Heart right ventricle (tissue), 16 donors: ENCODE data around the gene PRND. TPM values are rescaled to one million over a fixed set of nuclear protein-coding genes. Genes with fewer than 3 reads are reported as not detected.
"Not testable (repeated sequence)": the region's sequence is repeated elsewhere in the genome, so short reads cannot be mapped to it uniquely, and the experiment has no call there.

ENCODE experiments used
- ATAC-seq, 8 donors: fragments of 200-7000 bp; cut with Tn5 transposase; one replicate each; pipeline ENCODE4 v1.9.1; 2020; ENCODE audit warnings: mild to moderate bottlenecking in 8 of 8, moderate library complexity in 8 of 8, moderate number of reproducible peaks in 1 of 8
- DNase-seq, 2 donors: peaks; one replicate each; pipeline ENCODE4 v3.0.0-alpha.2; 2020
- H3K27ac ChIP-seq, 10 donors: fragments of 200-600 bp; sonication (generic) in 2 of 10; one replicate each; pipeline versions ENCODE4 v1.5.0 to v1.8.0; 2020 to 2022; ENCODE audit warnings: mild to moderate bottlenecking in 3 of 10
- H3K27me3 ChIP-seq, 7 donors: fragments of 200-600 bp; one replicate each; pipeline ENCODE4 v1.8.0; 2021 to 2022; ENCODE audit warnings: mild to moderate bottlenecking in 2 of 7
- H3K36me3 ChIP-seq, 9 donors: fragments of 200-600 bp; sonication (generic) in 1 of 9; one replicate each; pipeline versions ENCODE4 v1.5.0 to v1.8.0; 2020 to 2022; ENCODE audit warnings: mild to moderate bottlenecking in 2 of 9
- H3K4me1 ChIP-seq, 9 donors: fragments of 200-600 bp; sonication (generic) in 1 of 9; one replicate each; pipeline versions ENCODE4 v1.5.0 to v1.8.0; 2020 to 2022; ENCODE audit warnings: mild to moderate bottlenecking in 4 of 9
- H3K4me3 ChIP-seq, 10 donors: fragments of 200-600 bp; sonication (generic) in 2 of 10; one replicate each; pipeline versions ENCODE4 v1.5.0 to v1.8.0; 2020 to 2022; ENCODE audit warnings: mild to moderate bottlenecking in 7 of 10, moderate library complexity in 2 of 10
- H3K9me3 ChIP-seq, 11 donors: fragments of 200-600 bp in 10 of 11; sonication (generic) in 2 of 11; one replicate each; pipeline versions ENCODE4 v1.5.0 to v1.8.0; 2013 to 2022; ENCODE audit warnings: mild to moderate bottlenecking in 2 of 11, control low read depth in 1 of 11, moderate library complexity in 1 of 11
- WGBS, 2 donors: extraction: QIAGEN DNeasy Blood & Tissue Kit; methylation state at CpG; one replicate each; pipeline ENCODE4 v1.1.7; 2013; ENCODE audit warnings: inconsistent platforms in 1 of 2; 5-methylcytosine and 5-hydroxymethylcytosine counted together
- intact Hi-C, 10 donors: fragments of 100-400 bp; cut with DNase I; formaldehyde crosslinking; loops; one replicate each; pipeline versions ENCODE4 v1.11.1 to v1.14.2; 2022
- polyA plus RNA-seq, 2 donors: library from polyadenylated mRNA; stranded (reverse); fragments of 200-250 nt; gene quantifications; one replicate each; pipeline ENCODE4 v1.2.3, GENCODE V29; 2013
- total RNA-seq, 10 donors: library from RNA; stranded (reverse); fragmentation: NEBNext Ultra II Directional in 3 of 10; extraction: Animal tissue kit (Norgen Biotek cat#: 25700) in 3 of 10; gene quantifications; one replicate each; pipeline versions ENCODE4 v1.2.1 to v1.2.4, GENCODE V29; 2021 to 2023
- TF ChIP-seq, protein P1 (sequence below), 9 donors: fragments of 200-600 bp; sonication (generic) in 2 of 9; IDR thresholded peaks; one replicate each; pipeline versions ENCODE4 v1.5.0 to v1.8.0; 2021 to 2022; ENCODE audit warnings: antibody characterized with exemption in 9 of 9, mild to moderate bottlenecking in 5 of 9, moderate library complexity in 1 of 9
- donor health status: Arrhythmogenic right ventricular cardiomyopathy.
- donor health status: ischemic (EF 13 %, LVEDD 7.1; RV severe dilation, severe dysfunction).
- donor health status: healthy with polysubstance abuse.
- donor health status: DM: no; HTN: yes; CAD: no.
- donor health status: DM: no; HTN: no; CAD: no.
- donor health status: ischemic (EF 25% LVEDD 6.9; RV normal size, moderate dysfunction).
- donor health status: ischemic (EF 25% LVEDD 5.7; RV mildly dilated, moderate dysfunction).
- donor health status: healthy.
- donor health status: DM: yes; HTN: yes; CAD: no.
- donor health status: Ischemic cardiomyopathy.
- donor health status: ischemic (EF 35%, LVEDD 5.7; RV mildly dilated, moderate dysfunction).
- donor health status: nonischemic (EF 11% LVEDD 7.7; RV severe dilation, severe dysfunction).
- donor health status: DM: yes; HTN: yes; CAD: no.
- donor health status: PGD.
- donor health status: ischemic (EF 29% LVEDD 5.4; RV normal size, mild dysfunction).
- donor health status: nonischemic (EF 23%, LVEDD 6.1; RV moderate dilation, normal function).

Gene PRND
- total and polyA plus RNA-seq, 12 donors, result 0.06 to 0.17 (median 0.10) TPM; not detected in 8

- Histone ChIP-seq H3K9me3 (peaks cover 0 to 5% (median 0%) of the 10 kb centered on the region in 11 donors), H3K27ac (no peak overlapping the region), H3K4me1 (peaks cover 0 to 32% (median 23%) of the 10 kb centered on the region in 9 donors), H3K27me3 (no peaks in the 10 kb centered on the region), H3K36me3 (no peaks in the 10 kb centered on the region), H3K4me3 (no peak overlapping the region)
- TF ChIP-seq, protein P1, sequence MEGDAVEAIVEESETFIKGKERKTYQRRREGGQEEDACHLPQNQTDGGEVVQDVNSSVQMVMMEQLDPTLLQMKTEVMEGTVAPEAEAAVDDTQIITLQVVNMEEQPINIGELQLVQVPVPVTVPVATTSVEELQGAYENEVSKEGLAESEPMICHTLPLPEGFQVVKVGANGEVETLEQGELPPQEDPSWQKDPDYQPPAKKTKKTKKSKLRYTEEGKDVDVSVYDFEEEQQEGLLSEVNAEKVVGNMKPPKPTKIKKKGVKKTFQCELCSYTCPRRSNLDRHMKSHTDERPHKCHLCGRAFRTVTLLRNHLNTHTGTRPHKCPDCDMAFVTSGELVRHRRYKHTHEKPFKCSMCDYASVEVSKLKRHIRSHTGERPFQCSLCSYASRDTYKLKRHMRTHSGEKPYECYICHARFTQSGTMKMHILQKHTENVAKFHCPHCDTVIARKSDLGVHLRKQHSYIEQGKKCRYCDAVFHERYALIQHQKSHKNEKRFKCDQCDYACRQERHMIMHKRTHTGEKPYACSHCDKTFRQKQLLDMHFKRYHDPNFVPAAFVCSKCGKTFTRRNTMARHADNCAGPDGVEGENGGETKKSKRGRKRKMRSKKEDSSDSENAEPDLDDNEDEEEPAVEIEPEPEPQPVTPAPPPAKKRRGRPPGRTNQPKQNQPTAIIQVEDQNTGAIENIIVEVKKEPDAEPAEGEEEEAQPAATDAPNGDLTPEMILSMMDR (IDR thresholded peaks at IDR 0.05), result no peak
- no peak for DNase-seq
- no peak for ATAC-seq
- intact Hi-C loops, result loop anchor here in 3 of 10 donors (5.0 to 10.0 kb wide), 2 partner anchors 115 to 618 kb away; no protein-coding TSS in a partner anchor
- WGBS, 2 donors, result 77 to 87% methylated on average over 5 of the region's 5 CpGs
Observed at GRCh38 chr20:4722571-4722970, 862 bp downstream of the PRND start.

DNA sequence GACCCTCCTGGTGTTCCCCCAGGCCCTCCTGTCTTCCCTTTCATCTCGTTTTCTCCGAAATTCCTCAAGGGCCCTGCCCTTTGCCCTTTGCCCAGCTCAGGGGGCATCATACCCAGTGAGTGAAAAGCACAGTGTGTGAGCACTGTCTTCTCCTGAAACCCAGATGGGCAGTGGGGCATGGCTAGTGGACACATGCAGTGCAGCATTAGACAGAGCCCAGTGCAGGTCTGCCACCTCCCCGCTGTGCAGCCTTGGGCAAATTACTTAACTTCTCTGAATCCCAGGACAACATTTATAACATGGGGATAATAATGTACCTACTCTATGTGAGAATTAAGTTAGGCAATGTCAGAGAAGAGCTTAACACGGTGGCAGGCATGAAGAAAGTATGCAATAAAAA, 1.3 kb downstream of the PRND start:
- Histone ChIP-seq H3K36me3 (no peaks in the 10 kb centered on the region), H3K27ac (no peak overlapping the region), H3K9me3 (peaks cover 0 to 5% (median 0%) of the 10 kb centered on the region in 11 donors), H3K4me3 (no peak overlapping the region), H3K4me1 (peaks cover 0 to 36% (median 23%) of the 10 kb centered on the region in 9 donors), H3K27me3 (no peaks in the 10 kb centered on the region)
- TF ChIP-seq, protein P1 (IDR thresholded peaks at IDR 0.05), result no peak
- 80 to 82% methylated on average over 4 of the region's 4 CpGs for WGBS, 2 donors
- no peak for ATAC-seq
- DNase-seq, result no peak
- intact Hi-C loops, result loop anchor here in 3 of 10 donors (5.0 to 10.0 kb wide), 2 partner anchors 116 to 618 kb away; no protein-coding TSS in a partner anchor

DNA sequence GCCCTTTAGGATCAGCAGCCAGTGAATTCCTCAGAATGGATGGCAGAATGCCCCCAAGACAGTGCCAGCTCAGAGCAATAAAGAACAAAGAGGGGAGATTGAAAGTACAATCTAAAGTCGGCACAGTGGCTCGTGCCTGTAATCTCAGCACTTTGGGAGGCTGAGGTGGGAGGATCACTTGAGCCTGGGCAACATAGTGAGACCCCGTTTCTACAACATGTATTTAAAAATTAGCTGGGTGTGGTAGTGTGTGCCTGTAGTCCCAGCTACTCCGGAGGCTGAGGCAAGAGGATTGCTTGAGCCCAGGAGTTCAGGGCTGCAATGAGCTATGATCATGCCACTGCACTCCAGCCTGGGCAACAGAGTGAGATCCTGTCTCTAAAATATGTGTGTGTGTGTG, 1.8 kb downstream of the PRND start:
- DNase-seq, H3K27me3 ChIP-seq, H3K27ac ChIP-seq, H3K9me3 ChIP-seq, H3K36me3 ChIP-seq, ATAC-seq, H3K4me3 ChIP-seq: not testable (repeated sequence)
- WGBS, 2 donors, result 75 to 88% methylated on average over 4 of the region's 4 CpGs
- peaks cover 0 to 36% (median 23%) of the 10 kb centered on the region in 9 donors for H3K4me1 ChIP-seq
- intact Hi-C loops, result loop anchor here in 3 of 10 donors (5.0 to 10.0 kb wide), 2 partner anchors 116 to 619 kb away; no protein-coding TSS in a partner anchor

- no peak overlapping the region for H3K27ac ChIP-seq
- 91 to 94% methylated on average over 34 of the region's 34 CpGs for WGBS, 2 donors
- no peaks in the 10 kb centered on the region for H3K27me3 ChIP-seq
- no peaks in the 10 kb centered on the region for H3K36me3 ChIP-seq
- intact Hi-C loops, result loop anchor here in 3 of 10 donors (5.0 to 10.0 kb wide), 2 partner anchors 117 to 620 kb away; no protein-coding TSS in a partner anchor
- H3K4me1 ChIP-seq, result peaks cover 0 to 32% (median 23%) of the 10 kb centered on the region in 9 donors
- ATAC-seq (no peak), DNase-seq (no peak)
- TF ChIP-seq, protein P1 (IDR thresholded peaks at IDR 0.05), result no peak
- no peak overlapping the region for H3K4me3 ChIP-seq
- H3K9me3 ChIP-seq, result no peaks in the 10 kb centered on the region
Observed at GRCh38 chr20:4724459-4725262, 3.0 kb downstream of the PRND start.

- no peaks in the 10 kb centered on the region for H3K9me3 ChIP-seq
- DNase-seq, result no peak
- no peak overlapping the region for H3K27ac ChIP-seq
- no peak for ATAC-seq
- WGBS, 2 donors, result 90 to 93% methylated on average over 4 of the region's 4 CpGs
- no peak overlapping the region for H3K4me3 ChIP-seq
- no peaks in the 10 kb centered on the region for H3K36me3 ChIP-seq
- intact Hi-C loops, result loop anchor here in 1 of 10 donors (10.0 kb wide), 1 partner anchor 620 kb away; no protein-coding TSS in a partner anchor
- H3K4me1 ChIP-seq, result peaks cover 0 to 27% (median 18%) of the 10 kb centered on the region in 9 donors
- TF ChIP-seq, protein P1 (IDR thresholded peaks at IDR 0.05), result no peak
- no peaks in the 10 kb centered on the region for H3K27me3 ChIP-seq
Observed at GRCh38 chr20:4725263-4725550, 3.5 kb downstream of the PRND start.
